Esophagus squamous epithelium (tissue), 4 donors: ENCODE results near the gene RPS6KA4.

Experiments
- CTCF ChIP-seq, 6 experiments: fragments of 450-650 bp in 4 of 6; fragments of 200-600 bp in 2 of 6; sonication (generic) in 2 of 6; IDR thresholded peaks; one replicate each; pipeline ENCODE4 v1.5.1; 2016 to 2019; ENCODE audit warnings: antibody characterized with exemption in 6 of 6, mild to moderate bottlenecking in 4 of 6, moderate library complexity in 4 of 6
- POLR2A ChIP-seq, 4 donors: fragments of 450-650 bp; IDR thresholded peaks; one replicate each; pipeline ENCODE4 v1.6.1; 2017; ENCODE audit warnings: antibody characterized with exemption in 4 of 4, mild to moderate bottlenecking in 4 of 4, moderate library complexity in 3 of 4

- TF ChIP-seq CTCF (IDR thresholded peaks at IDR 0.05) (no peak), POLR2A (IDR thresholded peaks at IDR 0.05) (no peak)
Observed at GRCh38 chr11:64312947-64313346, 46.0 kb upstream of the RPS6KA4 start.
